SJSA1 (cell line): ENCODE results near the gene BPHL. TPM values are rescaled to one million over a fixed set of nuclear protein-coding genes. Genes with fewer than 3 reads are reported as not detected.
A peak's percentile ranks its signal among the peaks of the same experiment; 100 is the strongest.
"Not testable (repeated sequence)": the region's sequence is repeated elsewhere in the genome, so short reads cannot be mapped to it uniquely, and the experiment has no call there.

ENCODE experiments used
- DNase-seq, 2 experiments: peaks; one replicate each; pipeline ENCODE4 v3.0.0-alpha.2; 2015 to 2020; ENCODE audit warnings: low spot score in 2 of 2, low read depth in 1 of 2
- H3K27ac ChIP-seq: fragments of 250-450 bp; sonication (Bioruptor Pico); 2 replicates; pipeline ENCODE4 v1.5.1; 2020; ENCODE audit warnings: mild to moderate bottlenecking, moderate library complexity
- H3K27me3 ChIP-seq: fragments of 250-450 bp; sonication (Bioruptor Pico); replicated peaks from 2 replicates; pipeline ENCODE4 v1.5.1; 2020; ENCODE audit warnings: mild to moderate bottlenecking, moderate library complexity
- H3K36me3 ChIP-seq: fragments of 250-450 bp; sonication (Bioruptor Pico); 2 replicates; pipeline ENCODE4 v1.5.1; 2020; ENCODE audit warnings: mild to moderate bottlenecking
- H3K4me1 ChIP-seq: fragments of 250-450 bp; sonication (Bioruptor Pico); replicated peaks from 2 replicates; pipeline ENCODE4 v1.6.1; 2021; ENCODE audit warnings: mild to moderate bottlenecking
- H3K4me3 ChIP-seq: fragments of 250-450 bp; sonication (Bioruptor Pico); 2 replicates; pipeline ENCODE4 v1.5.1; 2020; ENCODE audit warnings: mild to moderate bottlenecking
- H3K9me3 ChIP-seq: fragments of 250-450 bp; sonication (Bioruptor Pico); replicated peaks from 2 replicates; pipeline ENCODE4 v1.5.1; 2020; ENCODE audit warnings: mild to moderate bottlenecking
- total RNA-seq: library from RNA; depleted of rRNA; stranded (reverse); fragments of >200 nt; shearing (Covaris generic); gene quantifications from 2 replicates; pipeline ENCODE4 v1.2.3, GENCODE V29; 2014

The BPHL gene
- total RNA-seq, 1 experiment from 2014 or later = 16.8 TPM

- DNase-seq, H3K27me3 ChIP-seq, H3K27ac ChIP-seq, H3K36me3 ChIP-seq, H3K9me3 ChIP-seq, H3K4me3 ChIP-seq: not testable (repeated sequence)
- H3K4me1 ChIP-seq = peaks cover 36% of the 10 kb centered on the region
Observed at GRCh38 chr6:3168046-3168445, 49.5 kb downstream of the BPHL start.

GRCh38 chr6:3170676-3171075 lies 52.2 kb downstream of the BPHL start:
- not testable (repeated sequence) for H3K9me3 ChIP-seq, H3K27ac ChIP-seq

GRCh38 chr6:3171313-3172175 lies 53.0 kb downstream of the BPHL start:
- peaks cover 19% of the 10 kb centered on the region for H3K4me1 ChIP-seq
- H3K27ac ChIP-seq, H3K36me3 ChIP-seq, H3K9me3 ChIP-seq, H3K27me3 ChIP-seq, H3K4me3 ChIP-seq, DNase-seq: not testable (repeated sequence)

More at GRCh38 chr6:3170676-3171075, 52.2 kb downstream of the BPHL start:
- H3K27me3 ChIP-seq, H3K36me3 ChIP-seq, H3K4me3 ChIP-seq, DNase-seq: not testable (repeated sequence)
- peaks cover 25% of the 10 kb centered on the region for H3K4me1 ChIP-seq

GRCh38 chr6:3172789-3173188 lies 54.3 kb downstream of the BPHL start:
- not testable (repeated sequence) for H3K36me3 ChIP-seq, H3K27ac ChIP-seq, H3K9me3 ChIP-seq, H3K4me3 ChIP-seq, DNase-seq, H3K27me3 ChIP-seq
- peaks cover 20% of the 10 kb centered on the region for H3K4me1 ChIP-seq

- H3K4me3 ChIP-seq, DNase-seq, H3K27me3 ChIP-seq, H3K27ac ChIP-seq, H3K36me3 ChIP-seq, H3K9me3 ChIP-seq: not testable (repeated sequence)
- H3K4me1 ChIP-seq = peaks cover 20% of the 10 kb centered on the region
Observed at GRCh38 chr6:3173636-3174089, 55.2 kb downstream of the BPHL start.

- Histone ChIP-seq H3K4me3 (no peak overlapping the region), H3K27me3 (no peaks in the 10 kb centered on the region), H3K27ac (no peak overlapping the region), H3K9me3 (no peaks in the 10 kb centered on the region), H3K36me3 (no peaks in the 10 kb centered on the region), H3K4me1 (peaks cover 16% of the 10 kb centered on the region)
- DNase-seq = no peak
Observed at GRCh38 chr6:3175715-3176402, 57.3 kb downstream of the BPHL start.

GRCh38 chr6:3176562-3177355 lies 58.2 kb downstream of the BPHL start:
- Histone ChIP-seq H3K36me3 (no peaks in the 10 kb centered on the region), H3K4me1 (peaks cover 16% of the 10 kb centered on the region), H3K9me3 (no peaks in the 10 kb centered on the region), H3K4me3 (no peak overlapping the region), H3K27me3 (no peaks in the 10 kb centered on the region), H3K27ac (no peak overlapping the region)
- DNase-seq = peak; percentile 57 to 80

GRCh38 chr6:3178666-3179065 lies 60.2 kb downstream of the BPHL start:
- H3K4me3 ChIP-seq, H3K9me3 ChIP-seq, H3K36me3 ChIP-seq, H3K27me3 ChIP-seq, H3K27ac ChIP-seq, DNase-seq: not testable (repeated sequence)
- peaks cover 11% of the 10 kb centered on the region for H3K4me1 ChIP-seq

GRCh38 chr6:3179945-3180344 lies 61.4 kb downstream of the BPHL start:
- not testable (repeated sequence) for H3K27me3 ChIP-seq, H3K27ac ChIP-seq, H3K4me1 ChIP-seq, DNase-seq, H3K36me3 ChIP-seq, H3K4me3 ChIP-seq, H3K9me3 ChIP-seq

GRCh38 chr6:3181105-3181504 lies 62.6 kb downstream of the BPHL start:
- Histone ChIP-seq H3K27ac (no peak overlapping the region), H3K27me3 (0 out of 2 replicates have a peak, but pooled peaks cover 3% of the 10 kb centered on the region), H3K4me3 (no peak overlapping the region), H3K36me3 (no peaks in the 10 kb centered on the region), H3K4me1 (peaks cover 8% of the 10 kb centered on the region), H3K9me3 (0 out of 2 replicates have a peak, but pooled peaks cover 3% of the 10 kb centered on the region)
- DNase-seq = no peak

- DNase-seq = no peak
Observed at GRCh38 chr6:3183066-3183465, 64.6 kb downstream of the BPHL start.

GRCh38 chr6:3186974-3187382 lies 68.5 kb downstream of the BPHL start:
- DNase-seq = no peak
- 0 out of 2 replicates have a peak, but pooled peaks cover 3% of the 10 kb centered on the region for H3K27me3 ChIP-seq
- H3K4me3 ChIP-seq = no peak overlapping the region

More at GRCh38 chr6:3183066-3183465, 64.6 kb downstream of the BPHL start:
- H3K27ac ChIP-seq = no peak overlapping the region
- H3K4me1 ChIP-seq = no peaks in the 10 kb centered on the region
- no peak overlapping the region for H3K4me3 ChIP-seq
- no peaks in the 10 kb centered on the region for H3K36me3 ChIP-seq
- 0 out of 2 replicates have a peak, but pooled peaks cover 3% of the 10 kb centered on the region for H3K27me3 ChIP-seq
- H3K9me3 ChIP-seq = peaks cover 3% of the 10 kb centered on the region; the same call in 1 of the 2 replicates

GRCh38 chr6:3188262-3188661 lies 69.8 kb downstream of the BPHL start:
- DNase-seq = no peak
- Histone ChIP-seq H3K27me3 (no peaks in the 10 kb centered on the region), H3K27ac (no peak overlapping the region), H3K4me1 (no peaks in the 10 kb centered on the region), H3K4me3 (no peak overlapping the region), H3K36me3 (no peaks in the 10 kb centered on the region), H3K9me3 (no peaks in the 10 kb centered on the region; the same call in 1 of the 2 replicates)

More at GRCh38 chr6:3186974-3187382, 68.5 kb downstream of the BPHL start:
- Histone ChIP-seq H3K27ac (no peak overlapping the region), H3K9me3 (peaks cover 3% of the 10 kb centered on the region; the same call in 1 of the 2 replicates), H3K4me1 (no peaks in the 10 kb centered on the region), H3K36me3 (no peaks in the 10 kb centered on the region)
